Upper lobe of right lung (tissue), 1 donor: ENCODE data around the gene ARHGAP42. TPM values are rescaled to one million over a fixed set of nuclear protein-coding genes. Genes with fewer than 3 reads are reported as not detected.
"Not testable (repeated sequence)": the region's sequence is repeated elsewhere in the genome, so short reads cannot be mapped to it uniquely, and the experiment has no call there.

ENCODE experiments used
- ATAC-seq: fragments of 200-7000 bp; cut with Tn5 transposase; one replicate; pipeline ENCODE4 v1.9.1; 2020; ENCODE audit warnings: mild to moderate bottlenecking, moderate library complexity
- DNase-seq: peaks from one replicate; pipeline ENCODE4 v3.0.0-alpha.2; 2020
- H3K27ac ChIP-seq: fragments of 200-600 bp; one replicate; pipeline ENCODE4 v1.8.0; 2022
- H3K27me3 ChIP-seq: fragments of 200-600 bp; one replicate; pipeline ENCODE4 v1.8.0; 2022; ENCODE audit warnings: mild to moderate bottlenecking
- H3K36me3 ChIP-seq: fragments of 200-600 bp; one replicate; pipeline ENCODE4 v1.8.0; 2022
- H3K4me1 ChIP-seq: fragments of 200-600 bp; one replicate; pipeline ENCODE4 v1.8.0; 2022
- H3K4me3 ChIP-seq: fragments of 200-600 bp; one replicate; pipeline ENCODE4 v1.8.0; 2022; ENCODE audit warnings: mild to moderate bottlenecking
- H3K9me3 ChIP-seq: fragments of 200-600 bp; one replicate; pipeline ENCODE4 v1.8.0; 2022
- CTCF ChIP-seq: fragments of 200-600 bp; IDR thresholded peaks from one replicate; pipeline ENCODE4 v1.8.0; 2022; ENCODE audit warnings: antibody characterized with exemption
- intact Hi-C: fragments of 100-400 bp; cut with DNase I; formaldehyde crosslinking; loops from one replicate; pipeline ENCODE4 v1.11.0; 2022
- total RNA-seq: library from RNA; stranded (reverse); fragmentation: NEBNext Ultra II Directional; extraction: Animal tissue kit (Norgen Biotek cat#: 25700); gene quantifications from one replicate; pipeline ENCODE4 v1.2.1, GENCODE V29; 2021
- donor health status: DM: no; HTN: yes; CAD: no; lungs with severe emphysema.

Gene ARHGAP42
- total RNA-seq, 1 donor from 2014 or later = 19.8 TPM

DNA sequence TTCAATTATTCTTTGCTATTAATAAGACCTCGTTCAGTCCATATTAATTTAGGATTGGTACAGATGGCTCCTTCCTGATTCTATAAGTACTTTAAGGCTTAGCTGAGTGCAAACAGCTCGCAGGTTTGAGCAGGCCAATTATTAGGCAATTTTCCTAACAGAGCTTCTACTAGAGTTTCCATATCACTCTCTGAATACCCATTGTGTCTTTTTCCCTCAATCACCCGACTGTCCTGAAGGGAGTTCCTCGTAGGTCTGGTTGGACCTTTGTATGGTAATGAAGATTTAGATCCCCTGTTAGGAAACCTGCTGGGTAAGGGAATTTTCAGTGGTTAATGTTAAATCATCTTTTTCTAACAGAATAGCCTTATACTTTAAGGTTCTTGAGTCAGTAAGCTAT lies 61.1 kb downstream of the ARHGAP42 start:
- no peak for ATAC-seq

GRCh38 chr11:100749887-100750565 lies 62.9 kb downstream of the ARHGAP42 start:
- intact Hi-C loops, H3K36me3 ChIP-seq, H3K9me3 ChIP-seq, DNase-seq, H3K27ac ChIP-seq, ATAC-seq, H3K4me3 ChIP-seq, H3K27me3 ChIP-seq, H3K4me1 ChIP-seq: not testable (repeated sequence)

More for the DNA sequence above, 61.1 kb downstream of the ARHGAP42 start:
- H3K27ac ChIP-seq = no peak overlapping the region
- H3K27me3 ChIP-seq = no peaks in the 10 kb centered on the region
- DNase-seq = no peak
- H3K4me3 ChIP-seq = no peak overlapping the region
- no peaks in the 10 kb centered on the region for H3K4me1 ChIP-seq
- H3K36me3 ChIP-seq = no peaks in the 10 kb centered on the region
- intact Hi-C loops = no loop called here
- TF ChIP-seq CTCF = no peak
- H3K9me3 ChIP-seq = no peaks in the 10 kb centered on the region

DNA sequence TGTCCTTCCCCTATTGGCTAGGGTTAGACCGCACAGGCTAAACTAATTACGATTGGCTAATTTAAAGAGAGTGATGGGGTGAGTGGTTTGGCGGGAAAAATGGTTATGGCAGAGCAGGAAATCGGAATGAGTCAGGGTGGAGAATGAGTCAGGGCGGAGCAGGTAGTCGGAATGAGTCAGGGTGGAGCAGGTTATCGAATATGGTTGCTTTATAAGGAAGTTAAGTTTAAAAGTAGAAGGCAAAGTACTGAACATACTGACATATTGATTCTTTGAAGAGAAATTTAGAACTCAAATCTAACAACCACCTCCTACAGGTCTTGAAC lies 63.4 kb downstream of the ARHGAP42 start:
- intact Hi-C loops, H3K36me3 ChIP-seq, DNase-seq, H3K9me3 ChIP-seq, H3K4me1 ChIP-seq, ATAC-seq, H3K4me3 ChIP-seq, H3K27me3 ChIP-seq, H3K27ac ChIP-seq: not testable (repeated sequence)

GRCh38 chr11:100752371-100753171 lies 65.5 kb downstream of the ARHGAP42 start:
- Histone ChIP-seq H3K4me3 (no peak overlapping the region), H3K4me1 (no peaks in the 10 kb centered on the region), H3K9me3 (no peaks in the 10 kb centered on the region), H3K36me3 (no peaks in the 10 kb centered on the region), H3K27ac (no peak overlapping the region), H3K27me3 (no peaks in the 10 kb centered on the region)
- no peak for ATAC-seq
- DNase-seq = no peak
- TF ChIP-seq CTCF = no peak
- intact Hi-C loops = no loop called here

DNA sequence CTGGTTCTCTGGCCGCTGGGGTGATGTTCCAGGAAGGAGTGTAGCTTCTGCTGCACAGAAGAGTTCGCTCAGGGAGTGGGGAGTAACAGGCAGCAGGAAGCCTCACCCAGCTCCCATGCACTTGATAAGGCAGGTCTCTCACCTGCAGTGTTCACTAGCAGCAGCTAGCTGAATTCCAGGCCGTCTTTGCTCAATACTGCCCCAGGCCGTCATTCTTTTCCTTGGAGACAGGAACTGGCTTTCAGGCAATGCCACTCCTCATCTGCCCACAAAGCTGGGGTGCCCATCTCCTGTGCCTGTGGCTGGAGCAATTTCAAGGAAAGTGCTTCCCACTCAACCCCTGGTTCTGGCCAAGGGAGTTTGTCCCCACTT lies 66.1 kb downstream of the ARHGAP42 start:
- no peaks in the 10 kb centered on the region for H3K9me3 ChIP-seq
- DNase-seq (no peak), ATAC-seq (peak; percentile 65)
- intact Hi-C loops = no loop called here
- H3K27ac ChIP-seq = no peak overlapping the region
- H3K4me1 ChIP-seq = no peaks in the 10 kb centered on the region
- no peak for TF ChIP-seq CTCF
- H3K4me3 ChIP-seq = no peak overlapping the region
- no peaks in the 10 kb centered on the region for H3K36me3 ChIP-seq
- H3K27me3 ChIP-seq = no peaks in the 10 kb centered on the region

- no peaks in the 10 kb centered on the region for H3K9me3 ChIP-seq
- DNase-seq = no peak
- H3K27me3 ChIP-seq = no peaks in the 10 kb centered on the region
- H3K36me3 ChIP-seq = no peaks in the 10 kb centered on the region
- no peak for TF ChIP-seq CTCF
- intact Hi-C loops = no loop called here
- no peak overlapping the region for H3K27ac ChIP-seq
- no peak overlapping the region for H3K4me3 ChIP-seq
- H3K4me1 ChIP-seq = no peaks in the 10 kb centered on the region
- ATAC-seq = no peak
Measured at GRCh38 chr11:100753571-100753970, 66.5 kb downstream of the ARHGAP42 start.
